IMR-90 (cell line): ENCODE measurements around the gene OR9A2. TPM values are rescaled to one million over a fixed set of nuclear protein-coding genes. Genes with fewer than 3 reads are reported as not detected.

Source experiments
- ATAC-seq: fragments of 200-7000 bp; cut with Tn5 transposase; 2 replicates; pipeline ENCODE4 v1.9.1; 2020; ENCODE audit warnings: low read depth, mild to moderate bottlenecking, moderate library complexity
- BruUV-seq: library from RNA; stranded (reverse); fragments of 400-500 nt; replicated peaks from 2 replicates; lab custom pipeline; 2021; lab: Mats Ljungman, UMichigan
- CTCF ChIA-PET: fragments of 300-600 bp; formaldehyde crosslinking; extraction: SDS; loops from one replicate; lab custom pipeline; 2021; ENCODE audit warnings: antibody characterized with exemption; lab: Yijun Ruan, JAX
- POLR2A ChIA-PET: fragments of 300-600 bp; sonication (Branson Sonifier 250); formaldehyde crosslinking; loops from one replicate; lab custom pipeline; 2022; ENCODE audit warnings: antibody characterized with exemption; ENCODE audit not compliant: unreplicated experiment; lab: Charles Lee
- DNase-seq: peaks from one replicate; pipeline ENCODE4 v3.0.0; 2013
- H2AFZ ChIP-seq: replicated peaks from 2 replicates; pipeline ENCODE3; 2013; ENCODE audit warnings: low read length, mild to moderate bottlenecking; ENCODE audit not compliant: poor library complexity
- H2AK5ac ChIP-seq: 2 replicates; pipeline ENCODE4 v1.6.1; 2013; ENCODE audit warnings: low read depth, low read length, inconsistent platforms
- H2AK9ac ChIP-seq: replicated peaks from 2 replicates; pipeline ENCODE3; 2013; ENCODE audit warnings: mild to moderate bottlenecking, low read depth, low read length, moderate library complexity; ENCODE audit not compliant: poor library complexity
- H2BK120ac ChIP-seq: 2 replicates; pipeline ENCODE4 v1.6.1; 2013; ENCODE audit warnings: low read depth, low read length, inconsistent platforms
- H2BK15ac ChIP-seq: 3 replicates; pipeline ENCODE4 v1.6.1; 2013; ENCODE audit warnings: low read depth, low read length, inconsistent platforms
- H2BK20ac ChIP-seq: 2 replicates; pipeline ENCODE4 v1.6.1; 2013; ENCODE audit warnings: low read depth, mild to moderate bottlenecking, inconsistent platforms, low read length, moderate library complexity
- H2BK5ac ChIP-seq: 2 replicates; pipeline ENCODE4 v1.6.1; 2013; ENCODE audit warnings: mild to moderate bottlenecking, low read depth, low read length, inconsistent platforms; ENCODE audit not compliant: poor library complexity, severe bottlenecking
- H3K14ac ChIP-seq: replicated peaks from 2 replicates; pipeline ENCODE4 v1.6.1; 2013; ENCODE audit warnings: low read depth, low read length, inconsistent platforms
- H3K18ac ChIP-seq: 2 replicates; pipeline ENCODE4 v1.6.1; 2013; ENCODE audit warnings: low read depth, low read length, control low read depth
- H3K23ac ChIP-seq: 2 replicates; pipeline ENCODE4 v1.6.1; 2013; ENCODE audit warnings: low read depth, low read length, inconsistent platforms
- H3K27ac ChIP-seq: 2 replicates; pipeline ENCODE4 v1.5.1; 2013; ENCODE audit warnings: mild to moderate bottlenecking, control low read depth, low read length; ENCODE audit not compliant: insufficient read depth
- H3K27me3 ChIP-seq: 2 replicates; pipeline ENCODE4 v1.6.1; 2013; ENCODE audit warnings: low read length; ENCODE audit not compliant: control insufficient read depth, insufficient read depth
- H3K36me3 ChIP-seq: 2 replicates; pipeline ENCODE4 v1.6.1; 2013; ENCODE audit warnings: low read length, mixed read lengths; ENCODE audit not compliant: control insufficient read depth, insufficient read depth
- H3K4ac ChIP-seq: 2 replicates; pipeline ENCODE4 v1.6.1; 2013; ENCODE audit warnings: low read depth, low read length, inconsistent platforms
- H3K4me1 ChIP-seq: 2 replicates; pipeline ENCODE4 v1.6.1; 2013; ENCODE audit warnings: low read length, mixed read lengths; ENCODE audit not compliant: control insufficient read depth, insufficient read depth
- H3K4me2 ChIP-seq: 2 replicates; pipeline ENCODE4 v1.6.1; 2013; ENCODE audit warnings: low read depth, mild to moderate bottlenecking, control low read depth, low read length, moderate library complexity
- H3K4me3 ChIP-seq: 2 replicates; pipeline ENCODE4 v1.5.1; 2013; ENCODE audit warnings: low read depth, mild to moderate bottlenecking, control low read depth, low read length, moderate library complexity; ENCODE audit not compliant: insufficient read depth
- H3K56ac ChIP-seq: 2 replicates; pipeline ENCODE4 v1.6.1; 2013; ENCODE audit warnings: low read length, inconsistent platforms; ENCODE audit not compliant: insufficient read depth; ENCODE audit errors: extremely low read depth
- H3K79me1 ChIP-seq, 2 experiments: 2 replicates each; pipeline ENCODE4 v1.6.1; 2013; ENCODE audit warnings: low read length in 2 of 2, inconsistent platforms in 1 of 2, low read depth in 1 of 2
- H3K9ac ChIP-seq: 2 replicates; pipeline ENCODE4 v1.6.1; 2013; ENCODE audit warnings: low read depth, low read length, control low read depth
- H3K9me1 ChIP-seq: 2 replicates; pipeline ENCODE4 v1.6.1; 2013; ENCODE audit warnings: low read length, inconsistent platforms; ENCODE audit not compliant: insufficient read depth
- H3K9me3 ChIP-seq: 2 replicates; pipeline ENCODE4 v1.6.1; 2013; ENCODE audit warnings: low read length; ENCODE audit not compliant: control insufficient read depth, insufficient read depth
- H4K20me1 ChIP-seq: 2 replicates; pipeline ENCODE4 v1.6.1; 2013; ENCODE audit warnings: low read length, inconsistent platforms; ENCODE audit not compliant: insufficient read depth
- H4K5ac ChIP-seq: 2 replicates; pipeline ENCODE4 v1.6.1; 2013; ENCODE audit warnings: mild to moderate bottlenecking, low read depth, low read length, control low read depth
- H4K8ac ChIP-seq, 2 experiments: 2 replicates each; pipeline ENCODE4 v1.6.1; 2013; ENCODE audit warnings: low read depth in 2 of 2, low read length in 2 of 2, control low read depth in 1 of 2, inconsistent platforms in 1 of 2
- H4K91ac ChIP-seq: 2 replicates; pipeline ENCODE4 v1.6.1; 2013; ENCODE audit warnings: low read depth, low read length, inconsistent platforms; ENCODE audit not compliant: insufficient read depth
- FOS ChIP-seq: fragments of 150-350 bp; IDR thresholded peaks from 2 replicates; pipeline ENCODE4 v1.6.1; 2016; ENCODE audit warnings: low read depth, low read length
- MAFK ChIP-seq: IDR thresholded peaks from 2 replicates; pipeline ENCODE4 v1.6.1; 2012; ENCODE audit warnings: low read depth, low read length, improper control_type of control experiment
- RAD21 ChIP-seq: IDR thresholded peaks from 2 replicates; pipeline ENCODE4 v1.6.1; 2012; ENCODE audit warnings: low read length, improper control_type of control experiment
- WGBS, 2 experiments: methylation state at CpG; one replicate each; pipeline versions ENCODE4 v1.1.5 to v1.1.7; 2013; ENCODE audit warnings: missing lambda C conversion rate in 2 of 2; ENCODE audit not compliant: insufficient read length in 1 of 2; ENCODE audit errors: extremely low coverage in 2 of 2; 5-methylcytosine and 5-hydroxymethylcytosine counted together
- dilution Hi-C: fragments of 300-500 bp; cut with HindIII; formaldehyde crosslinking; loops from one replicate; pipeline ENCODE4 v1.14.3; 2018; ENCODE audit warnings: low sequenced_read_pairs; ENCODE audit not compliant: unreplicated experiment
- in situ Hi-C: fragments of 300-500 bp; cut with MboI; formaldehyde crosslinking; loops from 3 replicates; pipeline ENCODE4 v1.14.3; 2019; ENCODE audit warnings: low sequenced_read_pairs, inconsistent platforms, mixed read lengths
- intact Hi-C: fragments of 100-400 bp; cut with micrococcal nuclease; formaldehyde crosslinking; loops from 2 replicates; pipeline ENCODE4 v1.10.0; 2022
- polyA plus RNA-seq, 3 experiments: library from polyadenylated mRNA; depleted of rRNA; stranded (reverse); fragments of >200 nt; gene quantifications; 2 replicates each; pipeline ENCODE4 v1.2.3, GENCODE V29; 2012; ENCODE audit warnings: low replicate concordance in 1 of 3
- total RNA-seq: library from RNA; depleted of rRNA; stranded (reverse); fragments of >200 nt; gene quantifications from 2 replicates; pipeline ENCODE4 v1.2.3, GENCODE V29; 2012

Gene OR9A2
- total and polyA plus RNA-seq, 2 of the 4 experiments (the other 2 are of a cell fraction), result not detected

DNA sequence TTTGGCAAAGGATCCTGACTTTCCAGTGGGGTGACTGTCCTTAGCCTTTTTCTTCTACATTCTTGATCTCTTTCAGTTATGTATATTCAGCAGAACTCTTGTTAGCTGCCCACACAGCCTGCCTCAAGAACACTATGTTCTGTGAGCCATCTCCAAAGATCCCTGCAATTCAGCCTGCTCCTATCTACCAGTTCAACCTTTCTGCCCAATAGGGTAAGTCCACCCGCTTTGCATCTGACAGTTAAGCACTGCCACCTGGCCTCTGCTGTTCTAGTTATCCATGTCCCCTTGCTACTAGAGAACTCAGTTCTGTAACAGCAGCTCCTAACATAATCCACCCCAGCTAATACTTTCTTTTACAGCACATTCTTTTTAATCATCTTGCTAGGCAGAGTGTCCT lies 13.5 kb downstream of the OR9A2 start:
- CTCF ChIA-PET, result interaction anchor here (1.8 kb wide), 1 partner anchor 202 kb away, joined by 12 read pairs; no protein-coding TSS in a partner anchor
- Histone ChIP-seq H3K56ac (no peak overlapping the region), H4K20me1 (no peaks in the 10 kb centered on the region), H3K9me3 (no peaks in the 10 kb centered on the region), H3K14ac (no peak overlapping the region), H3K9me1 (no peaks in the 10 kb centered on the region), H4K5ac (no peak overlapping the region), H2AK5ac (no peak overlapping the region), H3K23ac (no peak overlapping the region), H2AK9ac (no peak overlapping the region), H3K4me3 (no peak overlapping the region), H3K4me1 (no peaks in the 10 kb centered on the region), H4K8ac (no peak overlapping the region), H3K27ac (no peak overlapping the region), H3K9ac (no peak overlapping the region), H3K4ac (no peak overlapping the region), H2BK20ac (no peak overlapping the region), H3K36me3 (no peaks in the 10 kb centered on the region), H3K4me2 (no peak overlapping the region), H4K91ac (no peak overlapping the region), H3K18ac (no peak overlapping the region), H3K27me3 (no peaks in the 10 kb centered on the region), H2BK15ac (no peak overlapping the region), H2BK5ac (no peak overlapping the region), H2AFZ (no peak overlapping the region), H2BK120ac (no peak overlapping the region), H3K79me1 (no peaks in the 10 kb centered on the region)
- intact Hi-C loops (no loop called here), dilution Hi-C loops (no loop called here), in situ Hi-C loops (loop anchor here (5.0 to 25.0 kb wide), 2 partner anchors 204 to 424 kb away; partner anchors contain the start of gene TAS2R60)
- TF ChIP-seq FOS, result no peak
- no peak for TF ChIP-seq MAFK
- TF ChIP-seq RAD21, result no peak
- no CpG with 5 or more reads among the region's 1 CpG for WGBS, 2 experiments
- POLR2A ChIA-PET, result no interaction called here
- BruUV-seq, result no TSS peak
- ATAC-seq, result no peak; the same call in 1 of the 2 replicates
- DNase-seq, result no peak
